ENCODE results near the gene UBQLNL.

- TF ChIP-seq, protein P1, sequence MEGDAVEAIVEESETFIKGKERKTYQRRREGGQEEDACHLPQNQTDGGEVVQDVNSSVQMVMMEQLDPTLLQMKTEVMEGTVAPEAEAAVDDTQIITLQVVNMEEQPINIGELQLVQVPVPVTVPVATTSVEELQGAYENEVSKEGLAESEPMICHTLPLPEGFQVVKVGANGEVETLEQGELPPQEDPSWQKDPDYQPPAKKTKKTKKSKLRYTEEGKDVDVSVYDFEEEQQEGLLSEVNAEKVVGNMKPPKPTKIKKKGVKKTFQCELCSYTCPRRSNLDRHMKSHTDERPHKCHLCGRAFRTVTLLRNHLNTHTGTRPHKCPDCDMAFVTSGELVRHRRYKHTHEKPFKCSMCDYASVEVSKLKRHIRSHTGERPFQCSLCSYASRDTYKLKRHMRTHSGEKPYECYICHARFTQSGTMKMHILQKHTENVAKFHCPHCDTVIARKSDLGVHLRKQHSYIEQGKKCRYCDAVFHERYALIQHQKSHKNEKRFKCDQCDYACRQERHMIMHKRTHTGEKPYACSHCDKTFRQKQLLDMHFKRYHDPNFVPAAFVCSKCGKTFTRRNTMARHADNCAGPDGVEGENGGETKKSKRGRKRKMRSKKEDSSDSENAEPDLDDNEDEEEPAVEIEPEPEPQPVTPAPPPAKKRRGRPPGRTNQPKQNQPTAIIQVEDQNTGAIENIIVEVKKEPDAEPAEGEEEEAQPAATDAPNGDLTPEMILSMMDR (IDR thresholded peaks at IDR 0.05): no peak
- no peak for TF ChIP-seq POLR2A (IDR thresholded peaks at IDR 0.05)
Observed at GRCh38 chr11:5488385-5488784, 28.1 kb downstream of the UBQLNL start, which contains the start of gene OR52D1.

Data from lower leg skin (tissue), 3 donors.